IPS-NIHi11 (cell line): Measurements from ENCODE around the gene SLC1A4.
"Not testable (repeated sequence)": the region's sequence is repeated elsewhere in the genome, so short reads cannot be mapped to it uniquely, and the experiment has no call there.

Experiments used
- DNase-seq: peaks from one replicate; pipeline ENCODE4 v3.0.0; 2012; ENCODE audit warnings: mixed read lengths, low spot score

SLC1A4 gene

GRCh38 chr2:64992990-64993389 lies 3.8 kb downstream of the SLC1A4 start:
- no peak for DNase-seq

- DNase-seq, result no peak
Measured at GRCh38 chr2:64995041-64995440, 5.8 kb downstream of the SLC1A4 start.

GRCh38 chr2:64996871-64997307 lies 7.7 kb downstream of the SLC1A4 start:
- DNase-seq, result no peak

- DNase-seq, result no peak
Measured at GRCh38 chr2:64998658-64999061, 9.5 kb downstream of the SLC1A4 start.

- DNase-seq, result no peak
Measured at GRCh38 chr2:64999754-65000153, 10.6 kb downstream of the SLC1A4 start.

DNA sequence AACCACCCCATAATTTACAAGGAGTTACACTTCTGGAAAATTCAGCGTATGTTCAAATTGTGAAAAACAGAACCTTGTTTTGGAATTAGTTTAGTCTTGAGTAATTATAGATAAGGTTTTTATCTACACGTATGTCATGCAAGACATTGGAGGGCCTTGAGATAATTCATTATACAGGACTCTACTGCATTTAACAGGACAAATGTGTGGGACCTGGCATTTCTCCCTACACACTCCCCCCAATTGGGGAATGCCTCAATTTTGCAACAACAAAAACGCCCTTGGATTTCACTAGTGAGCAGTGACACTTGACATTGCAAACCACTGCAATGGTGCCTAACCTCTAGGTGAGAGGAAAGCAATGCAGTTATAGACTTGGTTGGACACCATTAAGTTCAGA lies 11.4 kb downstream of the SLC1A4 start:
- no peak for DNase-seq

DNA sequence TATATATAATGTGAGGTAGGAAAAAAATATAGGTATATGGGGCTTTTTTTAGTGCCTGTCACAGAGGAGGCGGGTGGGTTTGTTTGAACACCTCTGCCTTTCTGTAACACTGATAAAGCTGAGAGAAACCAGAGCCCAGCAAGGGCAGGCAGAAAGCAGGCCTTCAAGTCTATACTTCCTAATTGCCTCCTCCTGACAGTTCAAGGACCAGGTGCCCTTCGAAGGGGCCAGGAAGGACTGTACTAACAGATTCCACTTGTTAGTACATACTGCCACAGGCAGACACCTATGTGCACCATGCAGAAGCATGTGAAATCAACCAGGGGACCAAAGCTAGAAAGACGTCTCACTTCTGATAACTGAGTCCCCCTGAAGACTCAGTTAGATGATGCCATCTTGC lies 13.8 kb downstream of the SLC1A4 start:
- no peak for DNase-seq

DNA sequence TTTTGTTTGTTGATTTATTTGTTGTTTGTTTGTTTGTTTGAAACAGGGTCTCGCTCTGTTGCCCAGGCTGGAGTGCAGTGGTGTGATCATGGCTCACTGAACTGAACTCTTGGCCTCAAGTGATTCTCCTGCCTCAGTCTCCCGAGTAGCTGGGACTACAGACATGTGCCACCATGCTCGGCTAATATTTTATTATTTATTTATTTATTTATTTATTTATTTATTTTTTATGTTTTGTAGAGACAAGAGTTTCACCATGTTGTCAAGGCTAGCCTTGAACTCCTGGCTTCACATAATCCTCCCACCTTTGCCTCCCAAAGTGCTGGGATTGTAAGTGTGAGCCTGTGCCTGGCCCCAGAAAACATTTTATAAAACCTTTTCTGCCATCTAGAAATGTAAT lies 15.0 kb downstream of the SLC1A4 start:
- DNase-seq, result not testable (repeated sequence)

GRCh38 chr2:65013776-65014175 lies 24.6 kb downstream of the SLC1A4 start:
- no peak for DNase-seq

DNA sequence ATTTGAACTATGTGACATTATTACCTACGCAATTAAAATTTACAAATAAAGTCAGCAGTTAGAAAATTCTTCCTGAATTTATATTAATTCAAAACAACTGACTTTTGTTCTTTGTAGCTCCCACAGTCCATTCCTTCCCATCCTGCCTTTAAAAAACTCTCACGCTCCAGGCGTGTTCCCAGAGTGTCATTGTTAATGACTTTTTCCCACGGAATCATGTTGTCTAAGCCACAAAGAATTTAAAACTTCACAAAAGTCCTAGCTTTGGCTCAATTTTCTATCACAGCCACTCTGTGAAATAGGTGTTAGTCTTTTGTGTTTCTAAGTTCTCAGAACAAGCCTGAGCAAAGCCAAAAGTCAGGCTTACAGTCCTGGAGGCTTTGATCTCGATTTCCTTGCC lies 26.5 kb downstream of the SLC1A4 start:
- DNase-seq, result no peak

DNA sequence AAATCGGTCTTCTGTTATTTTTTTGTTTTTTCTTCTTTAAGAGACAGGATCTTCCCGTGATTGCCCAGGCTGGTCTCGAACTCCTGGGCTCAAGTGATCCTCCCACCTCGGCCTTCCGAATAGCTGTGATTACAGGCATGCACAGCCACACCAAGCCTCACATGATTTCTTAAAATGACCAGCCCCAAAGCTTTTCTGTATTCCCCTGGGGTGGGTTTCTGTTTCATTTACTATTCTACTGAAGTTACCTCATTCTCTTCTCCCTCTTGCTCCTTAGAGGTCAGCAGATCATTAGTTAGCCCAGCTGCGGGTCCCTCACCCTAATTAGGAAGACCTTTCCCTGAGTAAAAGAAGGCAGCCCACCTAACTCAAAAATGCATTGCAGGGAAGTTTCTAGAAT lies 27.6 kb downstream of the SLC1A4 start:
- DNase-seq, result no peak

DNA sequence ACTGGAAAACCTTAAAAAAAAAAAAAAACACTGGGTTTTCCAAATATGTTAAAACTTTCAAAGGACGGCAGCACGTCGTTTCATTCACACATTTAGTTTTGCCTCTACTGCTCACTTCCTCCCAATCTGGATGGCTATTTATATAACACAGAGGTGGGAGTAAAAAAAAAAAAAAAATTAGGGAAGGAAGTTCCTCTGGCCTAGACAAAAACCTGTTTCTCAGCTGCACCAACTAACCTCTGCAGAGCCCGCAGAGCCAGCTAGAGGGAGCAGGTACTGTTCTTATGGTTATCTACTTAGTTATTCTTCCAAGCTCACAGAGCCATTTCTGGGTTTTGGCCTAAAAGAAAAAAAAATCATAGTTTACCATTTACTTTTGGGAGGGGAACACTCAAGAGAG lies 28.1 kb downstream of the SLC1A4 start:
- DNase-seq, result peak; percentile 30

GRCh38 chr2:65018141-65018582 lies 29.0 kb downstream of the SLC1A4 start:
- DNase-seq, result no peak

DNA sequence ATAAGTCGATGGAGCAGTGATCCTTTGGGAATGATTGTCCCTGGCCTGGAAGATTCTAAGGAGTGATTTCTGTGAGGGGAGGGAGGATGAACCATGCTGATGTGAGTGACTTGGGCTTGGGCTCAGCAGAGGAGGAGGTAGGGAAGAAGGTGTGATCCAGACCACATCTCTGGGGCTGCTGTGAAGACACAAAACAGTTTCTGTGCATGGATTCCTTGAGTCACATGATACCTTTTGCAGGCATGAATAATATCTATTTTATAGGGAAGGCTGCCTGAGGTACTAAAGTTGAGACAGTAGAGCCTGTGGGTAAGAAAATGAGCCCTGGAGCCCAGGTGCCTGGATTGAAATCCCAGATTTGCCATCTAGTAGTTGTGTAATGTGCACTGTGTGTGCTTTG lies 29.8 kb downstream of the SLC1A4 start:
- DNase-seq, result no peak

GRCh38 chr2:65019675-65020195 lies 30.5 kb downstream of the SLC1A4 start:
- no peak for DNase-seq

DNA sequence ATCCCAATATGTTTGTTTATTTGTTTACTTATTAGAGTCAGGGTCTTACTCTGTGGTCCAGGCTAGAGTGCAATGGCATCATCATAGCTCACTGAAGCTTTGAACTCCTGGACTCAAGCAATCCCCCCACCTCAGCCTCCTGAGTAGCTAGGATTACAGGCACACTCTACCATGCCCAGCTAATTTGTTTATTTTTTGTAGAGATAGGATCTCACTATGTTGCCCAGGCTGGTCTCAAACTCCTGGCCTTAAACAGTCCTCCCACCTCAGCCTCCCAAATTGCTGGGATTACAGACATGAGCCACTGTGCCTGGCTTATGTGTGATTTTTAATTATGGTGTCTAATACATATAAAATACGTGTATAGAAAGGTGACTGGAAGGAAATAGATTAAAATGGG lies 31.1 kb downstream of the SLC1A4 start:
- not testable (repeated sequence) for DNase-seq

- no peak for DNase-seq
Measured at GRCh38 chr2:65020943-65021528, 31.8 kb downstream of the SLC1A4 start.

GRCh38 chr2:65021709-65022108 lies 32.5 kb downstream of the SLC1A4 start:
- no peak for DNase-seq

DNA sequence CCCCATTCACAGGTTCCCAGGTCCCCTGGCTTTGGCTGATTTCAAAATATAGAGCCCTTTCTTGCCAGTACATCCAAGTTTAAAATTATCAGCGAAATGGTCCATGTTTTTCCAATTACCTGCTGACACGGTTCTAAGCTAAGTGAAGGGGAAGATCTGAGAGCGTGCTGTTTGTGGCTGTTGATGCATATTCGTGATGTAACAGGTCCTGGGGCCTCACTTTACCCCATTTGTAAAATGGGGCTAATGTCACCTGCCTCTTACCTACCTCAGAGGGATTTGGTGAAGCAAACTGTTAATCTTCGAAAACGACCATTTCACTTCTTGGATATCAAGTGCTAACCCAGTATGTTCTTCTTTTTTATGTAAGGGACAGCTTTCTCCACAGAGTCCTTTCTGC lies 33.0 kb downstream of the SLC1A4 start:
- DNase-seq, result no peak

- DNase-seq, result no peak
Measured at GRCh38 chr2:65023742-65024141, 34.5 kb downstream of the SLC1A4 start.

DNA sequence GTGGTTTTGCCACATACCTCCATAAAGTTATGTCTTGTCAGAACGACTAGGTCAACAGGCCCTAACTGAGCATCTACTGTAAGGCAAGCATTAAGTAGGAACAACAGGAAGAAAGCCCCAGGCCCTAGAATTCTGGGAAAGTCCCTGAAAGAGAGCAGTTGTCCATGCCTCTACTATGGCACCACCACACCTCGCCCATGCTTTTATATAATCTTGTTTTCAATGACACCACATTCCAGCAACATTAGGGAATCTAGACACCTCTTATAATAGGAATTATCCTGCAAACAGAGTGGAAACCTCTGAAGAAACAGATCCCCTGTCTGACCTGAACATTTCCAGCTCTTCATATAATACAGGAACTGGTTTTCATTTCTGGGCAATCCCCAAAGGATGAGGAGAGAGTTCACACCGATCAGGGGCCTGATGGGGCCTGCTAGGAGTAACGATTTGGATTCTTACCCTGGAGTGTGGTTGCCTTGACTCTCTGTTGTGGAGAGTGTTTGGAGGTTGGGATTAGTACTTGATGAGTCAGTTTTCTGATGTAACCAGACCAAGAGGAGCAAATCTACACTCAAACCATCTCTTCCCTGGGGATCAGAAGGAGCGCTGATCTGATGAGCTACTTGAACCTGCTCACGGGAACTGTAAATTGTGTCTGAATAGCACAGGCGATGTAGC lies 35.1 kb downstream of the SLC1A4 start:
- no peak for DNase-seq

DNA sequence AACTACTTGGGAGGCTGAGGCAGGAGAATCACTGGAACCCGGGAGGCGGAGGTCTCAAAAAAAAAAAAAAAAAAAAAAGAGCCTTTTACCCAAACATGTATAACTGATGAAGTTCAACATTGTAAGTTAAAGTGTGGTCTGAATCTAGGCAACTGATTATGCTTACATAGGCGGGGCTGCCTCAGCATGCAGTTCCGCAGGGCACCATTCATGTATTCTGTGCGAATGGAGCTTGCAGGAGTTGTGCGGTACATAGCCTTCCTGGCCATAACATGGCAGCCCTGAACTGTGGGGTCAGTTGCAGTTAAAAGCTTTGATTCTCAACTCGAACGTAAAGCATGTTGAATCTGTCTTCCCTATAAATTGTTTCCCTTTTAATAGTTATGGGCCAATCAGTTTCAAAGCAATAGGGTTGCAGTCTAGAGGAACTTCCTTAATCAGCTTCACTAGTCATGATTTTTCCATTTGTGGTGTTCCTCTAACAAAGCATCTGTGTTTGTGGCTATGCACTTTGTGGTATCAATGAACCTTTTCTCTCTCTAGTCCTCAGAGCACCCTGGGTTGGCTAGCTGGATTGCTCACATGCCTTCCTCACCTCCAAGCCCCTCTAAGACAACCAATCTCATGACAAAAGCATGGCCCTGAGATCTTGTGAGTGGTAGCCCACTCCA lies 36.4 kb downstream of the SLC1A4 start:
- no peak for DNase-seq

DNA sequence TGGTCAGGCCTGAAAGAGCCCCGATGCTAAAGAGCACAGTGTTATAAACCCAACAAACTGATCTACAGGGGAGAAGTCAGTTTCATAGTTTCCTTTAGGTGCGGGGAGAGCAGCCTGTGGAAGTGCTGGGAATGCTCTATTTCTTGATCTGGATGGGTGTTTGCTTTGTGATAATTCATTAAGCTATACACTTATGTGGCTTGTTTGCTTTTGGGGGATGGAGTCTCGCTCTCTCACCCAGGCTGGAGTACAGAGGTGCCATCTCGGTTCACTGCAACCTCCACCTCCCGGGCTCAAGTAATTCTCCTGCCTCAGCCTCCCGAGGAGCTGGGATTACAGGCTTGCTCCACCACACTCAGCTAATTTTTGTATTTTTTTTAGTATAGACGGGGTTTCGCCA lies 37.0 kb downstream of the SLC1A4 start:
- DNase-seq, result no peak
